Measurements from ENCODE around the gene USP21. TPM values are rescaled to one million over a fixed set of nuclear protein-coding genes. Genes with fewer than 3 reads are reported as not detected.

The USP21 gene
- total RNA-seq, 1 donor from 2014 or later, result 6.7 TPM

DNA sequence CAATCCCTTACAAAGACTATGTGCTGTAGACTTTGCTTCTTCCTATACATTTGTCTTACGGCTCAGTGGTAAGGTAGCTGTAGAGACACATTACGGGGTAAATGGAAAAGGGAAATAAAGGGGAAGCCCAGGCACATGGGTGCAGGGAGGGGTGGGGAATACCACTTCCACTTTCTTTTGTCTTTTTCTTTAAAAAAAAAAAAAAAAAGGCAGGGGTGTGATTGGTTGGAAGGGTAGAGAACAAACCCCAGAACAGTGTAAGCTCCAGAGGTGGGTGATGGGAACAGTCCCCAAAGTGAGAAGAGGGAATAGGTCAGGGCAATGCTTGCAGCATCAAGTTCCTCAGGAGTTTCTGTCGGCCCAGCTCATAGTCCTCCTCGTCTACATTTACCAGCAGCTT, 37.5 kb upstream of the USP21 start:
- peaks cover 32% of the 10 kb centered on the region for H3K36me3 Mint-ChIP-seq

GRCh38 chr1:161122967-161123366, 36.3 kb upstream of the USP21 start:
- Histone ChIP-seq H4K20me1 (ENCODE audit: low read depth) (peaks cover 31% of the 10 kb centered on the region), H3K36me3 (no peaks in the 10 kb centered on the region), H3F3A (ENCODE audit: low read depth) (peaks cover 24% of the 10 kb centered on the region), H3K79me2 (ENCODE audit: low read depth) (peaks cover 48% of the 10 kb centered on the region), H3K9me3 (ENCODE audit: low read depth) (no peaks in the 10 kb centered on the region), H3K27me3 (no peaks in the 10 kb centered on the region), H3K4me2 (no peak overlapping the region), H3K27ac (no peak overlapping the region), H3K9ac (no peak overlapping the region), H2AFZ (replicated peaks) (no peak overlapping the region), H3K4me3 (no peak overlapping the region), H3K4me1 (peaks cover 11% of the 10 kb centered on the region)
- DNase-seq (ENCODE audit: low spot score), result no peak
- Mint-ChIP-seq H3K36me3 (peaks cover 40% of the 10 kb centered on the region), H3K4me1 (peaks cover 22% of the 10 kb centered on the region), H3K4me3 (no peak overlapping the region), H3K27me3 (ENCODE audit: insufficient read depth, low read depth) (no peaks in the 10 kb centered on the region), H3K27ac (no peak overlapping the region), H3K9me3 (no peaks in the 10 kb centered on the region)
- TF ChIP-seq EZH2 (IDR thresholded peaks at IDR 0.05), result no peak

More for the DNA sequence above, 37.5 kb upstream of the USP21 start:
- no peak for DNase-seq (ENCODE audit: low spot score)
- Mint-ChIP-seq H3K27me3 (ENCODE audit: insufficient read depth, low read depth) (peaks cover 6% of the 10 kb centered on the region), H3K9me3 (no peaks in the 10 kb centered on the region), H3K4me3 (no peak overlapping the region), H3K27ac (no peak overlapping the region), H3K4me1 (peaks cover 26% of the 10 kb centered on the region)
- Histone ChIP-seq H3K4me3 (no peak overlapping the region), H3K27ac (no peak overlapping the region), H3K79me2 (ENCODE audit: low read depth) (peaks cover 46% of the 10 kb centered on the region), H3K4me2 (no peak overlapping the region), H3F3A (ENCODE audit: low read depth) (peaks cover 32% of the 10 kb centered on the region), H3K27me3 (no peaks in the 10 kb centered on the region), H3K9ac (no peak overlapping the region), H4K20me1 (ENCODE audit: low read depth) (peaks cover 23% of the 10 kb centered on the region), H2AFZ (replicated peaks) (no peak overlapping the region), H3K4me1 (peaks cover 11% of the 10 kb centered on the region), H3K9me3 (ENCODE audit: low read depth) (no peaks in the 10 kb centered on the region), H3K36me3 (no peaks in the 10 kb centered on the region)
- no peak for TF ChIP-seq EZH2 (IDR thresholded peaks at IDR 0.05)

DNA sequence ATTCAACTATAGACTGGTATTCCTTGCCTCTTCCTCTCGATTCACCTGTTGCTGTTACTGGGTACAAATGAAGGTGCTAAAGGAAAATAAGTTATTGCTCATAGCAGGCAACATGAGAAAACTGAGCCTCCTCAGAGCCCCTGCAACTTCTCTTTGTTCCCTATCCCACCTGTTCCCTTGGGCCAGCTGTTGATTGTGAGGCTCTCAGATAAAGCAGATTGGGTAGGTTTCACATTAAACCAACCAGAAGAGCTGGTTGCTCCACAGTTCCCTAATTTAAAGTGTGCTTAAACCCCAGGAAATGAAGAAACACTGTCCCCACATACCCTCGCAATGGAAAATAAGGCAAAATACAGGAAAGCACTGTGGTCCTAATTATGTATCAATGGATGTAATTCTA, 31.7 kb upstream of the USP21 start:
- H3K36me3 Mint-ChIP-seq, result peaks cover 32% of the 10 kb centered on the region

DNA sequence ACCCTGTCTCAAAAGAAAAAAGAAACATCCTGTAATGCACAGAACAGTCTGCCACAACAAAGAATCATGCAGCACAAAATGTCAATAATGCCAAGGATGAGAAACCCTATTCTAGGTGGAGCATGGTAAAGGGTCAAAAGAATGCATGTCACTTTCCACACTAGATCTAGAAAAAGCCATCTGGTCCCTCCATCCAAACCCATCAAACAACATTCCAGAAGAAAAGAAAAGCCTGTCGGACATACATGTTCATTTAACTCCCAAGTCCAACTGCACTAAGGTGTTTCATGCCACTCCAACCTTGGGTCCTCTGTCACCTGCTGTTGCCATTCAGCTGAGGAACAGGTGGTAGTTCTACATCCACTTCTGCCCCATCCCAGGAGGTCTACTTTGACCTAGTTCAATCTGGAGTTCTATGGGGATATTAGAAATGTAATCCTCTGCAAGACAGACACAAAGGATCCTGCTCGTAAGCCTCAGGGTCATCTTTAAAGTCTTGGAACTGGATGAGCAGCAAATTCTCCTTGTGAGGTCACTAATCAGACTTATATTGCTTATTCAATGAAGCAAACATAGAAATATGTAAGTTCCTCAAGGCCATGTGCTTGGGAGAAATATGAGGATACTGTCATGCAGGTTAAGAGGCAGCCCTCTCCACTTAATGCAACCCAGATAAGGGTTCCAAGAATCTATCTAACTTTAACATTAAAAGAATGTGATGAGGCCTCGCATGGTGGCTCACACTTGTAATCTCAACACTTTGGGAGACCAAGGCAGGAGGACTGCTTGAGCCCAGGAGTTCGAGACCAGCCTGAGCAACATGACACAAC, 30.5 kb upstream of the USP21 start:
- no peak for DNase-seq (ENCODE audit: low spot score)
- peaks cover 26% of the 10 kb centered on the region for H3K36me3 Mint-ChIP-seq
- Histone ChIP-seq H3K36me3 (no peaks in the 10 kb centered on the region), H3K4me3 (no peak overlapping the region), H3K9me3 (ENCODE audit: low read depth) (no peaks in the 10 kb centered on the region), H2AFZ (replicated peaks) (no peak overlapping the region), H3K27ac (no peak overlapping the region), H4K20me1 (ENCODE audit: low read depth) (peaks cover 24% of the 10 kb centered on the region), H3K4me2 (no peak overlapping the region), H3K27me3 (no peaks in the 10 kb centered on the region), H3K79me2 (ENCODE audit: low read depth) (peaks cover 77% of the 10 kb centered on the region), H3K9ac (no peak overlapping the region), H3F3A (ENCODE audit: low read depth) (peaks cover 33% of the 10 kb centered on the region), H3K4me1 (peaks cover 20% of the 10 kb centered on the region)
- peaks cover 25% of the 10 kb centered on the region for H3K4me1 Mint-ChIP-seq
- TF ChIP-seq EZH2 (IDR thresholded peaks at IDR 0.05) (no peak), CTCF (IDR thresholded peaks at IDR 0.05) (no peak), EZH2phosphoT487 (IDR thresholded peaks at IDR 0.05) (no peak)
- H3K27me3 Mint-ChIP-seq (ENCODE audit: insufficient read depth, low read depth), result no peaks in the 10 kb centered on the region
- no peak overlapping the region for H3K4me3 Mint-ChIP-seq
- H3K9me3 Mint-ChIP-seq, result no peaks in the 10 kb centered on the region
- H3K27ac Mint-ChIP-seq, result no peak overlapping the region

More for the DNA sequence above, 31.7 kb upstream of the USP21 start:
- TF ChIP-seq CTCF (IDR thresholded peaks at IDR 0.05) (no peak), EZH2phosphoT487 (IDR thresholded peaks at IDR 0.05) (no peak), EZH2 (IDR thresholded peaks at IDR 0.05) (no peak)
- Mint-ChIP-seq H3K4me1 (peaks cover 25% of the 10 kb centered on the region), H3K27ac (no peak overlapping the region), H3K9me3 (no peaks in the 10 kb centered on the region), H3K27me3 (ENCODE audit: insufficient read depth, low read depth) (no peaks in the 10 kb centered on the region), H3K4me3 (no peak overlapping the region)
- Histone ChIP-seq H3K36me3 (no peaks in the 10 kb centered on the region), H3K4me2 (no peak overlapping the region), H3K9me3 (ENCODE audit: low read depth) (no peaks in the 10 kb centered on the region), H3K79me2 (ENCODE audit: low read depth) (peaks cover 72% of the 10 kb centered on the region), H4K20me1 (ENCODE audit: low read depth) (peaks cover 24% of the 10 kb centered on the region), H3F3A (ENCODE audit: low read depth) (peaks cover 21% of the 10 kb centered on the region), H3K4me3 (no peak overlapping the region), H3K27ac (no peak overlapping the region), H3K9ac (no peak overlapping the region), H2AFZ (replicated peaks) (no peak overlapping the region), H3K27me3 (no peaks in the 10 kb centered on the region), H3K4me1 (peaks cover 20% of the 10 kb centered on the region)
- DNase-seq (ENCODE audit: low spot score), result no peak
